MCF 10A (cell line): ENCODE measurements around the gene BCL7B. TPM values are rescaled to one million over a fixed set of nuclear protein-coding genes. Genes with fewer than 3 reads are reported as not detected.

Source experiments
- BruUV-seq: library from RNA; stranded (reverse); fragments of 400-500 nt; replicated peaks from 2 replicates; lab custom pipeline; 2021; lab: Mats Ljungman, UMichigan
- CTCF ChIA-PET: fragments of 300-600 bp; sonication (Branson Sonifier 250); formaldehyde crosslinking; extraction: SDS; loops from one replicate; lab custom pipeline; 2021; ENCODE audit warnings: antibody characterized with exemption, inconsistent platforms; lab: Yijun Ruan, JAX
- POLR2A ChIA-PET: fragments of 300-600, 350-650 bp; sonication (Branson Sonifier 250); formaldehyde crosslinking; extraction: SDS; loops from one replicate; lab custom pipeline; 2020; ENCODE audit warnings: antibody characterized with exemption, inconsistent platforms; lab: Yijun Ruan, JAX
- DNase-seq: peaks from one replicate; pipeline ENCODE4 v3.0.0-alpha.2; 2018; ENCODE audit not compliant: unreplicated experiment
- H3K27ac Mint-ChIP-seq: one replicate; pipeline ENCODE4 v1.8.0; 2022; ENCODE audit warnings: mild to moderate bottlenecking, low read depth, mixed read lengths; ENCODE audit not compliant: unreplicated experiment
- H3K27me3 Mint-ChIP-seq: one replicate; pipeline ENCODE4 v1.8.0; 2022; ENCODE audit warnings: mixed read lengths; ENCODE audit not compliant: insufficient read depth, unreplicated experiment
- H3K36me3 Mint-ChIP-seq: one replicate; pipeline ENCODE4 v1.8.0; 2022; ENCODE audit warnings: mild to moderate bottlenecking, moderate library complexity, mixed read lengths; ENCODE audit not compliant: insufficient read depth, unreplicated experiment
- H3K4me1 Mint-ChIP-seq: one replicate; pipeline ENCODE4 v1.8.0; 2022; ENCODE audit warnings: mixed read lengths; ENCODE audit not compliant: insufficient read depth, unreplicated experiment
- H3K4me3 Mint-ChIP-seq: one replicate; pipeline ENCODE4 v1.8.0; 2022; ENCODE audit warnings: mild to moderate bottlenecking, moderate library complexity, mixed read lengths; ENCODE audit not compliant: unreplicated experiment
- H3K9me3 Mint-ChIP-seq: one replicate; pipeline ENCODE4 v1.8.0; 2022; ENCODE audit warnings: mixed read lengths; ENCODE audit not compliant: unreplicated experiment
- CTCF ChIP-seq: fragments of 200-600 bp; IDR thresholded peaks from one replicate; pipeline ENCODE4 v1.8.0; 2022; ENCODE audit warnings: antibody characterized with exemption, mild to moderate bottlenecking; ENCODE audit not compliant: unreplicated experiment
- intact Hi-C: fragments of 100-400 bp; cut with micrococcal nuclease; formaldehyde crosslinking; loops from 2 replicates; pipeline ENCODE4 v1.14.1; 2022
- total RNA-seq: library from RNA; stranded (reverse); gene quantifications from 2 replicates; pipeline ENCODE4 v1.2.3, GENCODE V29; 2022

BCL7B gene
- total RNA-seq, 1 experiment from 2014 or later = 73.3 TPM

GRCh38 chr7:73596191-73597065 is 38.9 kb upstream of the BCL7B start:
- intact Hi-C loops = no loop called here
- ChIA-PET CTCF (interaction anchor here (0.5 to 2.3 kb wide), 4 partner anchors 11 to 20 kb away, joined by 3 to 12 read pairs (median 4); no protein-coding TSS in a partner anchor), POLR2A (interaction anchor here (1.0 kb wide), 1 partner anchor 17 kb away, joined by 3 read pairs; no protein-coding TSS in a partner anchor)
- no TSS peak for BruUV-seq
- no peaks in the 10 kb centered on the region for H3K36me3 Mint-ChIP-seq
- no peak for DNase-seq
- H3K4me3 Mint-ChIP-seq = no peak overlapping the region
- no peak overlapping the region for H3K27ac Mint-ChIP-seq
- no peaks in the 10 kb centered on the region for H3K4me1 Mint-ChIP-seq
- H3K9me3 Mint-ChIP-seq = peaks cover 7% of the 10 kb centered on the region
- peaks cover 24% of the 10 kb centered on the region for H3K27me3 Mint-ChIP-seq
- no peak for TF ChIP-seq CTCF

DNA sequence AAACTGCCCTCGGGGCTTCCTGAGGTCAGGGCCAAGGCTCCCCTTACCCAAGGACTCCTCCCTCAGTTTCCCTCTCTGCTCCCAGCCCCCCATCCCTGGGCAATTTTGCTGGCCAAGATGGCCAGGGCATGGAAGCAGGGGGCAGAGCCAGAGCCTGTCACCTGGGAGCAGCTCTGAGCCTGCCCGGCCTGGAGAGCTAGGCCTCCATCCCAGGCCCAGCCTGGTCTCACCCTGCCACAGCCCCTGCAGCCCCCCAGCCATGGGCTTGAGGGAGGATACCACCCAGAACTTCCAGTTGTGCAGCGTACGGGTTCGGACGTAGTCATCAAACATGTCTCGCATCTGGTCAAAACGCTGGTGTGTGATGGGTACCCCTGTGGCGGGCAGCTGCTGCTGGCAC is 37.9 kb upstream of the BCL7B start:
- intact Hi-C loops = no loop called here
- CTCF ChIA-PET = interaction anchor here (0.5 to 2.3 kb wide), 4 partner anchors 12 to 463 kb away, joined by 3 to 12 read pairs (median 4); no protein-coding TSS in a partner anchor
- no peak for TF ChIP-seq CTCF
- no TSS peak for BruUV-seq
- DNase-seq = no peak
- H3K9me3 Mint-ChIP-seq = peaks cover 7% of the 10 kb centered on the region
- no peaks in the 10 kb centered on the region for H3K36me3 Mint-ChIP-seq
- POLR2A ChIA-PET = no interaction called here
- no peak overlapping the region for H3K27ac Mint-ChIP-seq
- H3K4me3 Mint-ChIP-seq = no peak overlapping the region
- peaks cover 24% of the 10 kb centered on the region for H3K27me3 Mint-ChIP-seq
- H3K4me1 Mint-ChIP-seq = no peaks in the 10 kb centered on the region

DNA sequence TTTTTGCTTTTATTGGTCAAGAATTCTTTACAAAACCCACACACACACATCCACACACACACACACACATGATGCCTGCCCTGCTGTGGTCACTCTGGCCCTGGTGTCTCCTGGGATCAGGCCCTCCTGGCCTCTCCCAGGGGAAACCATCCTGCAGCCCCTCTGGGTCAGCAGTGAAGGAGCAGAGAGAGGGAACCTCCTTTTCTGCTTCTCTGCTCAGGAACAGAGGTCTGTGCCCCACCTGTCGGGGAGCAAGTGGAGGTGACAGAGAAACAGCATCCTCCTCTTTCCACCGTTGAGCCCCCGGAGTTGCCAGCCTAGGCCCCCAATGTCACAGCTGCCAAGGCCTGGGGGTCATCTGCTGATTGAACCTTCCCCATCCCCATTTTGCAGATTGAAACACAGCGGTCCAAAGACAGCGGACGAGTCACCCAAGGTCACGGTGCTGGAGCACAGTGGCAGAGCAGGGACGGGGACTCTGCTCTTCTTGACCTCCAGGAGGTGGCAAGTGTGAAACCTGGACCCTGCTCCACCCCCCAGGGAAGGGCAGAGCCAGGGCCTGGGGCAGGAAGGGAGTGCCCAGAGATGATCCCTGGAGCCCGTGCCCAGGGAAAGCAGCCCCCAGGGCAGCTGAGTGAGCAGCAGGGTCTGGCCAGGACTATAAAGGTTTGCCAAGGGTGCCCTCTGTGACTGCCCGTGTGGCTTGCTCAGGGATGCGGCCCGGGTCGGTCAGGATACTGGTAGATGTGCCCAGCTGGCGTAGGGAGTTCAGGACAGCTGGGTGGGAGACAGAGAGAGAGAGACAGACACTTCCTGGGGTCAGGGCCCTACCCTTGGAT is 35.9 kb upstream of the BCL7B start:
- BruUV-seq = no TSS peak
- Mint-ChIP-seq H3K36me3 (no peaks in the 10 kb centered on the region), H3K4me1 (no peaks in the 10 kb centered on the region), H3K9me3 (peaks cover 7% of the 10 kb centered on the region), H3K4me3 (no peak overlapping the region), H3K27ac (no peak overlapping the region), H3K27me3 (peaks cover 11% of the 10 kb centered on the region)
- POLR2A ChIA-PET = interaction anchor here (0.6 kb wide), 1 partner anchor 104 kb away, joined by 3 read pairs; no protein-coding TSS in a partner anchor
- TF ChIP-seq CTCF = no peak
- no peak for DNase-seq
- CTCF ChIA-PET = interaction anchor here (0.6 to 2.3 kb wide), 4 partner anchors 14 to 183 kb away, joined by 3 to 12 read pairs (median 6); no protein-coding TSS in a partner anchor
- intact Hi-C loops = no loop called here
